CD4-positive, alpha-beta T cell treated with Interleukin-21 for 1 hour (primary cell): ENCODE results near the gene HOXA4.

Source experiments
- DNase-seq: peaks from one replicate; pipeline ENCODE4 v3.0.0-alpha.2; 2020

Gene HOXA4

GRCh38 chr7:27128776-27129728, 1.5 kb downstream of the HOXA4 start:
- DNase-seq: no peak

GRCh38 chr7:27128034-27128433, 2.5 kb downstream of the HOXA4 start:
- DNase-seq: no peak

GRCh38 chr7:27126596-27127327, 3.8 kb downstream of the HOXA4 start:
- DNase-seq: no peak

DNA sequence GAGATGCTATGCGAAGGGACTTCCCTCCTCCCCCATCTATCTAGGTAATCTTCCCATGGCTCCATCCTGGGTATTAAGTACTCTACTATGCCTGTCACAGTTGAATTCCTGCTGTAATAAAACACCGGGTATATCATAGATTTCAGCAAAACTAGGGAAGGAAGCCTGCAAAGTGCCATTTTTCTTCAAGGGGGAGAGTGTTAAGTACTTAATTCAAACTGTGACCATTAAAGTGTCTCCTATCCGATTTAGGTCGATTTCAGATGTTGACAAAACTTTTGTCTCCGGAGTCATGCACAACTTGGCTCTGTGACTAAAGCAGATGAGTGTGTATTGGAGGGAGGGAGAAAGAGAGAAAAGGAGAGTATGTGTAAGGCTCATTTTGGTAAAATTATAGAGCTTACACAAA, 4.6 kb downstream of the HOXA4 start:
- DNase-seq: no peak

GRCh38 chr7:27124902-27125689, 5.5 kb downstream of the HOXA4 start:
- DNase-seq: no peak

DNA sequence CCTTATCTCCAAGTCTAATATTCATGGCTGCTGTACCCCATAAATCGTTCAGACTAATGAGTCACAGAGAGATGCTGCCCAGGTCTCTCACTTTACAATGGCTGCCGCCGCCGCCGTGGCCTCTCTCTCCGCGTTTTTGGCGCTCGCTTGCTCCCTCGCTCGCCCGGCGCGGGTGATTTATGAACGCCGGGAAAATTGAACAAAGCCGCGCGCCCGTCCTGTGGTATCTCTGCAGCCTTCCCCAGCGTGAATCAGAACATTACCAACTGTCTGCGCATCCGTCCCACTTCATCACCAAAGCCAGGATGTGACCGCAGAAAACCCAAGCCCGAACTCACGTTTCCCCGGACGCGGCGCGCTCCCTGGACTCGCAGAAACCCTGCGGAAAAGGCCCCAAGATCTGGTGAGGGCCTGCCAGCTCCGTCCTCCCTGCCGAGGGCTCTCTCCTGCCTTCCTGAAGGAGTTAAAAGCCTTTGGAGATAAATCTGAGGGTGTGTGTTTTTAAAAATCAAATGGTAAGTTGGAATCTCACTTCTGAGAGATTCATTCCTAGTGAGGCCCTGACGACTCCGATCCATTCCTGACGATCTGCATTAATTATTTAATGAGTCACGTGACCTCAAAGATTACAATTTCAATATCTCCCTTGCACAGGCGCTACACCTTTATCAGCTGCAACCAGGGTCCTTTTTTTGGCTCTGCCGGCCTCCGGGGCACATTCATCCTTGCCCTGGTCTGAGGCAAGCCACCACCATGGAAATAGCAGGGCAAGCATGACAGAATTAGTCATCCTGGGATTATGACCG, 6.3 kb downstream of the HOXA4 start:
- DNase-seq: no peak

DNA sequence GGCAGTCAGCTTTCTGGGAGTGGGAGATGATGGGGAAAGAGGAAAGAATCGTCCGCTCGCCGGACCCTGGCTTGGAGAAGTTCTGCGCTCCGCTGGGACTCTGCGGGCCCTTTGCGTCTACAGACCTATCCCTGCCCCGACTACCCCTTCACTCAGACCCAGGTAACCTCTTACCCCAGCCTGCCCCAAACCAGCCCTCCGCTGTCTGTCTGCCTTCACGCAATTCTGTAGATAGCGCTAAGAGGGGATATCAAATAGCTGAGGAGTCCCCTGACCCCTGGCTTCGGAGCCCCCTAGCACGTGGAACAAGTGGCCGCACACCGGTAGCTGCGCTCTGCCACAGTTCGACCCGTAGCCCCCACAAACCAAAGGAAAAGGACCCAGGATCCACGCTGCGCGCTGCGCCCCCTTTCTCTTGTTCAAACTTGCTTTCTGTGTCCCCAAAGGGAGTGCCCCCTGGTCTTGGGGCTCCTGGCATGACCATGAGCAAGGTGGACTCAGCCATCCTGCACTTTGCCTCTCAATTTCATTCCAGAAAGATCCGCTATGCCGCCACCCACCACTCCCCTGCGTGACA, 7.0 kb downstream of the HOXA4 start:
- no peak for DNase-seq

GRCh38 chr7:27123007-27123476, 7.5 kb downstream of the HOXA4 start:
- no peak for DNase-seq

GRCh38 chr7:27122077-27122910, 8.3 kb downstream of the HOXA4 start:
- DNase-seq: no peak

DNA sequence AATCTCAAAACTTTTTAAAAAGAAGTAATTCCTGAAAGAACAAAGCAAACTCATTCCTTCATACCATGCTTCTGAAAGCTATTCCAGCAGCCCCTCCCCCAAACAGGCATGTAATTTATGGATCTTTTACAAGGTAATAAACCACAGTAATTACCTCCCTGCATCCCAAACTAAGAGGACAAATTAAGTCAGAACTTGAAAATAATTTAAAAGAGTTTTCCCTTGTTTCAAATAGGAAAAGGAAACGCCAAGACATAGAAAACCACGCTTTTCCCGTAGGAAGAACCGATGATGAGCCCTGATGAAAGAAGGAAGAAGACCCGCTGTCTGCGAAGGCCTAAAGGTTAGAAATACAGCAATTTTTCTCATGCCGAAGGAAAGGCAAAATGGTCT, 8.9 kb downstream of the HOXA4 start:
- DNase-seq: no peak

GRCh38 chr7:27119412-27119911, 11.1 kb downstream of the HOXA4 start:
- DNase-seq: no peak

- no peak for DNase-seq
These were observed 12.0 kb downstream of the HOXA4 start for GRCh38 chr7:27118580-27118979.

GRCh38 chr7:27117887-27118491, 12.6 kb downstream of the HOXA4 start:
- DNase-seq: no peak

DNA sequence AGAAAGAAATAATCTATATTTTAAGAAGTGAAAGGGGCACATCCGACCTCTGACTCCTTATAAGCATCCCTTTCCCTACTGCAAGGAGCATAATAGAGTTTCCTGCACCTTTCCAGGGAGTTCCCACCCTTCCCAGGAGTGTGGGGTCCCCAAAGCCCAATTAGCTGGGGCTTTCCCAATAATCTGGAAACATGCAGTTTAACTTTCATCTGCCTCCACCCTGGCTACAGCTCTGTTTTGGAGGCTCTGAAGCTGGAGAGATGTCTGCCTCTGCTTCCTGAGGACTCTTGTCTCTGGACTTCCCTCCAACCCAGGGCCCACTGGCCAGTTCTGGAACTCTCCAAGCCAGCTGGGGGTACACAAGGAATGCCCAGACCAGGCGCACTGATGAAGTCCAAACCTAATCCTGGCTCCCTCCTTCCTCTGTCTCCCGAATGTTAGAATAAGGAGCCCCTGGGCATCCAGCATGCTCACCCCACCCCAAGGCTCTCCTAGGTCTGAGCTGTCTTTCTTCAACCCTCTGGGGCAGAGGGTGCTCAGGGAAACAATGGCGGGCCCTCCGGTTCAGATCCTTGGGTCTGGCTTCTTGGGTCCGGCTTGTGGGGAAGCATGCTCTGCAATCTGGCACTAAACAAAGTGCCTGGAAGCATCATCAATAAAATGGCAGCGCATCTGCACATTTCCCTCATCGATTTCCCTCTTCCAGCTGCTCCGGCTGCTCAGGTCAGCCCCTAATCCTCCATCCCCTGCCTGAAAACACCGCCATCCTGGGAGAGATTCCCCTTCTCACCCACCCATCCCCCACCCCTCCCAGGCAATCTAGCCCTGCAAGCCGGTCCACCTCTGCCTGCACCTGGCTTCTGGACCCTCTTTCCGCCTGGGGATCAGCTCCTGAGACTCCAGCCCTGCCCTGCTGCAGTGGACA, 13.3 kb downstream of the HOXA4 start:
- DNase-seq: no peak

DNA sequence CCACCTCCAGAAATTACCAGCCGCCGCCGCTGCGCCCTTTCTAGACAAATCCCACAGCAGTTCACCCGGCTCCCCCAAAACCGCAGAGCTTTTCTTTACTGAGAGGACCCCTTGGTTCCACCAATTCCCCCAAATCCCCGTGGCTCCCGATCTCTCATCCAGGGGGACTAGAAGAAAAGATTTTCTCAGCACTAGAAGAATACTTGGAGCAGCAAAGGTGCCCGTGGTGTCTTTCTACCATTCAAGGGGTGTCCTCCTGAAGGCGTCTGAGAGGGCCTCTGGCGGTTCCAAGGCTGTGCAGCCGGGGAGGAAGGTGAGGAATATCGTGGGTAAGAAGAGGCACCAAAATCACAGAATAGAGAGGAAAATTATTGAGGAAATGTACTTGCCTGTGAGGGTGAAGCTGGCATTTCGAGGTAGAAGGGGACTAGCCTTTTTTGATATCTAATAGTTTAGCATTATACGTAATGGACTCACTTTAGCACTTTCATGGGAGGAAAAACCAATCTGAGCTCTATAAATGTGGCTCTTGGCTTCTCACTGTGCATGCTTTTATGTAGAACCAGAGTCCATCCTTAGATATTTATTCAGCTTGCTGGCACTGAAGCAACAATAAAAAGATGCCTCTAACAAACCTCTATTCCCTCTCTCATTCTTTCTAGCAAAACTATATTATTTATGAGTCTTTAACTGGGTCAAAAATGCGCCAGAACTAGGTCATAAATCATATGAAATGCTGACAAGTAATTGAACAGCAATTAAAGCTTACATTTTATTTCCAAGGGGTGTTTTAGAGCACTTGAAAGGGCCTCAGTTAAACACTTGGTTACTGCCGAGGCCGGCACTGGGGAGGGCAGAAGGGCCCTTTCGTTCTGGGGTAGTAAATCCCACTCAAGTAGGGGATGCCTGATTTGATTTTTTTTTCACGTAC, 14.3 kb downstream of the HOXA4 start:
- no peak for DNase-seq

DNA sequence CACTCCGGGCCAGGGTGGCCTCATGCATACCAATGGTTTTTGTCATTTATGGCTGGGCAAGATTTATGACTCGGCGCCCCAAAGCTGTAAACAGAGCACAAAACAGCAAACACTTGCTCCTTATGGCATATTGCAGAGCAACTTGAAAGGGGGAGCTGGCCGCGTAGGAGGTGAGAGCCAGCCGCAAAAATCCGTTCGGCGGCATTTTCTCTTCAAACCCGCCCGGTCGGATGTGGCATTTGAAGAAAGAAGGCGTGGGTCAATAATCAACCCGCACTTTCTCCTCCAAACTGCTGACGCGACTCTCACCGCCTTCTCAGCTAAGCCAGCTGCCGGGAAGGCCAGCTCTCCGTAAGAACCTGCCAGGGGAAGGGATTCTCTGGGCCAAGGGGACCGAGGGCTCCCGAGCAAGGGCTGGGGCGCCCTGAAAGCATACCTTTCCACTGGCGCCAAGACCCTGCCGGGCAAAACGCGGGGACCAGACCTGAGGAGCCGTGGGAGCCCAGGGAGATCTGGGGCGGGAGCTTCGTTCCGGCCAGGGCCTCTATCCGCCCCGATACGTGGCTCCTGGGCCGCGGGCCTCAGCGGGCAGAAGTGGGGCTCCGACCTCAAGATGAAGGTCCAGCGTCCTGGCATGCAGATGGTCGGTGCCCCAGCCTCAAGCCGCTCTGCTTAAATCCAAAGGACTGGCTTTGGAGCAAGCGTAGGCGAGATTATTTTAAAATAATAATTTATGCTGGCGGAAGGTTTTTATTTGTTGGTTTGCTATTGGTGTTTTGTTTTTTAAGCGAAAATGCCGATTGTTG, 15.1 kb downstream of the HOXA4 start:
- DNase-seq: no peak

GRCh38 chr7:27114881-27115220, 15.7 kb downstream of the HOXA4 start:
- no peak for DNase-seq
